ENCODE results near the gene NLRX1.

DNA sequence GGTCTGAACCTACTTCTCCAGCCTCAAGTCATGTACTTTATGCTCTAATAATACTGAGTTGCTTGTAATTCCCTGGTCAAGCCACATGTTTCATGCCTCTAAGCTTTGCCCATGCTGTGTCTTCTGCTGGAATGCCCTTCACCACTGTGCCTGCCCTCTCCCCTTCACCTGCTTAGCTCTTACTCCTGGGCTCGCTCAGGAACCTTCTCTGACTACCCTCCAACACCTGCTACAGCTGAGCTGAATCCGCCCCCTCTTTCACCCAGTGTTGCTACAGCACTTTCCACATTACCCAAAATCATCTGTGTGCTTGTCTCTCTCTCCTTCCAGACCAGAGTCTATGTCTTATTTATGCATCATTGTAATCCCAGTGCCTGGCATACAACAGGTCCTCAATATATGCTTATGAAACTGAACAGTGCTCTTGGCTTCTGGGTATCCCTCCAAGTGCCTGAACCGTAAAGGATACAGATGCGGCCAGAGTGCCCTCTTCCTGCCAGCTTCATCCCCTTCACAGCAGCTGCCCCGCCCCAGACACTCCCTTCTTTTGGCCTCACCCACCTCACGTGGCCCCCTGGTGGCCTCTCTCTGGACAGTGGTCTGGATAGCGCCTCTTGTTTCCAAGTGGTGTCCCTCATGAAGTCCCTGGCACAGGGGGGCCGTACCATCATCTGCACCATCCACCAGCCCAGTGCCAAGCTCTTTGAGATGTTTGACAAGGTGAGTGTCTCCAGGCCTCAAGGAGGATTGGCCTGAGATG lies 12.6 kb upstream of the NLRX1 start:
- peak; percentile 58 to 65 (median 60); a peak in 5 of 6 replicates for TF ChIP-seq CTCF (IDR thresholded peaks at IDR 0.05 in 2 of 3, conservative IDR thresholded peaks at IDR 0.05 in 1 of 3; ENCODE audit: borderline replicate concordance in 1 of 3, insufficient read depth in 1 of 3, low read depth in 2 of 3, low read length in 2 of 3)
- TF ChIP-seq POLR2A (IDR thresholded peaks at IDR 0.05; ENCODE audit: borderline replicate concordance, extremely low read depth, insufficient read depth, insufficient read length): no peak
- no peak for TF ChIP-seq SIN3A (IDR thresholded peaks at IDR 0.05; ENCODE audit: low read depth)
- no peak for TF ChIP-seq YY1 (IDR thresholded peaks at IDR 0.05; ENCODE audit: extremely low read depth, insufficient replicate concordance, low read depth, low read length)
- TF ChIP-seq CEBPB (IDR thresholded peaks at IDR 0.05; ENCODE audit: low read depth): no peak
- no peak for TF ChIP-seq CBX3 (IDR thresholded peaks at IDR 0.05; ENCODE audit: low read depth)
- no peak for TF ChIP-seq SP1 (IDR thresholded peaks at IDR 0.05; ENCODE audit: low read depth)

Measured in HCT116 (cell line).